ENCODE measurements around the gene GPC6.

GPC6 gene

DNA sequence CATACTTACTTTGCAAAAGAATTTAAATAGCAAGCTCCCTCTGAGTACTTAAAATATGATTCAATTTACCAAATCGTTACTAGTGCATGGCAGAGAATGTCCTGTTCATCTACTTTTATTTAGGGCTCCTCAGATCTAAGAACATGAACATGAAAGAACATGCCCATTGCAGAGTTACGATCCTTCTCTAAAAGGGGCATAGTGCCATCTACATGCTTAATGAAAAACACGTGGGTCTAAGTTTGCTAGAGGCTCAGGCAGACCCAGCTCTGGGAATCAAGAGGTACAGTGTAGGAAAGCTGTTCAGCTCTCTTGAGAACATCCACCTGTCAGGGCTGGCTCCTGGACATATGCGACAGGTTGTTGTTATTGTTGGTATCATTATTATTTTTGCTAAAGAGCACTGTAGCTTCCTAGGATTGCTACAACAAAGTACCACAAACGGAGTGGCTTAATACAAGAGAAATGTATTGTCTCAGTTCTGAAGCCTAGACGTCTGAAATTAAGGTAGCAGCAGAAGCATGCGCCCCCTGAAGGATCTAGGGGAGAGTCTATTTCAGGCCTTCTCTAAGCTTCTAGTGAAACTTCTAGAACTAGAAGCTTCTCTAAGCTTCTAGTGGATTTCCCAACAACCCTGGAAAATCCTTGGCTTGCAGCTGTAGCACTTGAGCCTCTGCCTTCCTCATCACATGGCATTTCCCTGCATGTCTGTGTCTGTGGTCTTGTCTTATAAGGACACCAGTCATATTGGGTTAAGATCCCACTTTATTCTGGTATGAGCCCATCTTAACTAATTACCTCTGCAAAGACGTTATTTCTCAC is 1119.0 kb downstream of the GPC6 start:
- no peak overlapping the region for H3K27ac ChIP-seq (ENCODE audit: low read depth, low read length)

DNA sequence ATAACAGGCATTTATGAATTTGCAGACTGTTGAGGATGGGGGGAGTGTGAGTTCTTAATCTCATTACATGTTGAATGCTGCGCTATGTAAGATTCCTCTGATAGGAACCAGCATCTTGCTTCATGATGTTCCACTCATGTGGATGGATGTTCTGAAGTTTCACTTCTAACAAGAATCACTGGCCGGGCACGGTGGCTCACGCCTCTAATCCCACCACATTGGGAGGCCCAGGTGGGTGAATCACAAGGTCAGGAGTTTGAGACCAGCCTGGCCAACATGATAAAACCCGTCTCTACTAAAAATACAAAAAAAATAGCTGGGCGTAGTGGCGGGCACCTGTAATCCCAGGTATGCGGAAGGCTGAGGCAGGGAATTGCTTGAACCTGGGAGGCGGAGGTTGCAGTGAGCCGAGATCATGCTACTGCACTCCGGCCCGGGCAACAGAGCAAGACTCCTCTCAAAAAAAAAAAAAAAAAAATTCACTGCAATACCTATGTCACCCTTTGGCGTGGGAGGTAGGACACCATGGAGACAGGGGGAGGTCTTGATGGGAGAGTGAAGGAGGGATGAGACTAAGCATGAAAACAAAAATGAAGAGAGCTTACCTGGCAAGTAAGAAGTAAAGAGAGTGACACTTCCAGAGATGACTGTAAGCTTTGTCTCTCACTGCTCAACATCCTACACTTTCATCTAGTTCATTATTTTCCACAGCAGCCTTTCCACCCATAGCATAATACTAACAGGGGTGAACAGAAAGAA is 1119.8 kb downstream of the GPC6 start:
- TF ChIP-seq, protein P1, sequence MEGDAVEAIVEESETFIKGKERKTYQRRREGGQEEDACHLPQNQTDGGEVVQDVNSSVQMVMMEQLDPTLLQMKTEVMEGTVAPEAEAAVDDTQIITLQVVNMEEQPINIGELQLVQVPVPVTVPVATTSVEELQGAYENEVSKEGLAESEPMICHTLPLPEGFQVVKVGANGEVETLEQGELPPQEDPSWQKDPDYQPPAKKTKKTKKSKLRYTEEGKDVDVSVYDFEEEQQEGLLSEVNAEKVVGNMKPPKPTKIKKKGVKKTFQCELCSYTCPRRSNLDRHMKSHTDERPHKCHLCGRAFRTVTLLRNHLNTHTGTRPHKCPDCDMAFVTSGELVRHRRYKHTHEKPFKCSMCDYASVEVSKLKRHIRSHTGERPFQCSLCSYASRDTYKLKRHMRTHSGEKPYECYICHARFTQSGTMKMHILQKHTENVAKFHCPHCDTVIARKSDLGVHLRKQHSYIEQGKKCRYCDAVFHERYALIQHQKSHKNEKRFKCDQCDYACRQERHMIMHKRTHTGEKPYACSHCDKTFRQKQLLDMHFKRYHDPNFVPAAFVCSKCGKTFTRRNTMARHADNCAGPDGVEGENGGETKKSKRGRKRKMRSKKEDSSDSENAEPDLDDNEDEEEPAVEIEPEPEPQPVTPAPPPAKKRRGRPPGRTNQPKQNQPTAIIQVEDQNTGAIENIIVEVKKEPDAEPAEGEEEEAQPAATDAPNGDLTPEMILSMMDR (IDR thresholded peaks at IDR 0.05; ENCODE audit: insufficient read depth, low read length, poor library complexity, severe bottlenecking) = no peak
- no peak for TF ChIP-seq EZH2phosphoT487 (conservative IDR thresholded peaks at IDR 0.05; ENCODE audit: low read length)
- H3K9ac ChIP-seq (ENCODE audit: low read length) = no peak overlapping the region

More for the DNA sequence above, 1119.0 kb downstream of the GPC6 start:
- Histone ChIP-seq H3K27me3 (ENCODE audit: low read length) (no peaks in the 10 kb centered on the region), H3K9me3 (ENCODE audit: insufficient read depth, low read length) (no peaks in the 10 kb centered on the region), H3F3A (ENCODE audit: insufficient read depth) (no peaks in the 10 kb centered on the region), H3K79me2 (ENCODE audit: insufficient read depth, low read length) (no peaks in the 10 kb centered on the region), H3K4me3 (ENCODE audit: insufficient read depth, low read length, poor library complexity, severe bottlenecking) (no peak overlapping the region), H3K36me3 (ENCODE audit: low read length) (no peaks in the 10 kb centered on the region), H4K20me1 (ENCODE audit: low read depth, low read length) (no peaks in the 10 kb centered on the region), H3K4me2 (ENCODE audit: low read depth, low read length, poor library complexity, severe bottlenecking) (no peak overlapping the region), H3K9me2 (replicated peaks; ENCODE audit: insufficient read depth, low read length) (no peaks in the 10 kb centered on the region), H3K9ac (ENCODE audit: low read length) (no peak overlapping the region), H2AFZ (ENCODE audit: low read depth, low read length, severe bottlenecking) (no peak overlapping the region)
- TF ChIP-seq EZH2phosphoT487 (conservative IDR thresholded peaks at IDR 0.05; ENCODE audit: low read length) = no peak
- TF ChIP-seq, protein P1 (IDR thresholded peaks at IDR 0.05; ENCODE audit: insufficient read depth, low read length, poor library complexity, severe bottlenecking) = no peak

DNA sequence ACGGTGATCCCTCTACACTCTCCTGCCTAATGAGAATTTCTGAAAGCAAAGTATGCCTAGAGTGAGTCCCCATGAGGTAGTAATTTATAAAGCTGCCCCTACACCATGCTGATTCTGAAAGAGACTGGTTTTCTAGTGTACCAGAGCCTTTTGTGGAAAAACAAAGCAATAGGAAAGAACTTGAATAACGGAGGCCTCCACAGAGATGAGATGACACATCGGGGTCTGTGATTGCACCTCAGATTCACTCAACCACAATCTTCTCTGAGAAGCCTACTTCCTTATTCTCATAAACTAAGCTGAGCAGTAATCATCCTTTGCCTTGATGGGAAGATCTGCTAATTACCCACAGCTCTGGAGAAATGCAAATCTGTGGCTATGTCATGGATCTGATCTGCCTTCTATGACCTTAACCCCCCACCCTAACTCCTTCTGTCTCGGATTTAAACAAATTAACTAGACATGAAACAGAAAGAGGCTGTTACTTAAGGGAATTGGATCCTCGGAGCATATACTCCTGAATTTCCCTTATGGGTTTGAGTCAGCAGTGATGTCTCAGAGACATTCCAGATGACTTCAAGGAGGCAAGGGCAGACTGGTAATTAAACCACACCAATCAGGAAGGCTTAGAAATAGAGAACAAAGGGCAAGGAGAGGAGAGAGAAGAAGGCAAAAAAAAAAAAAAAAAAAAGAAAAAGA is 1124.8 kb downstream of the GPC6 start:
- H3K9ac ChIP-seq (ENCODE audit: low read length) = no peak overlapping the region
- no peaks in the 10 kb centered on the region for H3F3A ChIP-seq (ENCODE audit: insufficient read depth)
- no peak overlapping the region for H3K4me3 ChIP-seq (ENCODE audit: insufficient read depth, low read length, poor library complexity, severe bottlenecking)
- no peak overlapping the region for H3K27ac ChIP-seq (ENCODE audit: low read depth, low read length)
- H2AFZ ChIP-seq (ENCODE audit: low read depth, low read length, severe bottlenecking) = no peak overlapping the region
- no peak overlapping the region for H3K4me2 ChIP-seq (ENCODE audit: low read depth, low read length, poor library complexity, severe bottlenecking)
- H3K27me3 ChIP-seq (ENCODE audit: low read length) = no peaks in the 10 kb centered on the region
- no peak for TF ChIP-seq EZH2phosphoT487 (conservative IDR thresholded peaks at IDR 0.05; ENCODE audit: low read length)
- TF ChIP-seq, protein P1 (IDR thresholded peaks at IDR 0.05; ENCODE audit: insufficient read depth, low read length, poor library complexity, severe bottlenecking) = no peak
- no peaks in the 10 kb centered on the region for H3K9me3 ChIP-seq (ENCODE audit: insufficient read depth, low read length)
- H3K9me2 ChIP-seq (replicated peaks; ENCODE audit: insufficient read depth, low read length) = no peaks in the 10 kb centered on the region
- H3K79me2 ChIP-seq (ENCODE audit: insufficient read depth, low read length) = no peaks in the 10 kb centered on the region
- H3K36me3 ChIP-seq (ENCODE audit: low read length) = no peaks in the 10 kb centered on the region
- H4K20me1 ChIP-seq (ENCODE audit: low read depth, low read length) = no peaks in the 10 kb centered on the region

More for the DNA sequence above, 1119.8 kb downstream of the GPC6 start:
- Histone ChIP-seq H3K9me2 (replicated peaks; ENCODE audit: insufficient read depth, low read length) (no peaks in the 10 kb centered on the region), H3F3A (ENCODE audit: insufficient read depth) (no peaks in the 10 kb centered on the region), H3K27me3 (ENCODE audit: low read length) (no peaks in the 10 kb centered on the region), H3K27ac (ENCODE audit: low read depth, low read length) (no peak overlapping the region), H3K4me2 (ENCODE audit: low read depth, low read length, poor library complexity, severe bottlenecking) (no peak overlapping the region), H3K36me3 (ENCODE audit: low read length) (no peaks in the 10 kb centered on the region), H3K4me3 (ENCODE audit: insufficient read depth, low read length, poor library complexity, severe bottlenecking) (no peak overlapping the region), H2AFZ (ENCODE audit: low read depth, low read length, severe bottlenecking) (no peak overlapping the region), H3K9me3 (ENCODE audit: insufficient read depth, low read length) (no peaks in the 10 kb centered on the region), H4K20me1 (ENCODE audit: low read depth, low read length) (no peaks in the 10 kb centered on the region), H3K79me2 (ENCODE audit: insufficient read depth, low read length) (no peaks in the 10 kb centered on the region)
